ENCODE data around the gene DCP2.

DNA sequence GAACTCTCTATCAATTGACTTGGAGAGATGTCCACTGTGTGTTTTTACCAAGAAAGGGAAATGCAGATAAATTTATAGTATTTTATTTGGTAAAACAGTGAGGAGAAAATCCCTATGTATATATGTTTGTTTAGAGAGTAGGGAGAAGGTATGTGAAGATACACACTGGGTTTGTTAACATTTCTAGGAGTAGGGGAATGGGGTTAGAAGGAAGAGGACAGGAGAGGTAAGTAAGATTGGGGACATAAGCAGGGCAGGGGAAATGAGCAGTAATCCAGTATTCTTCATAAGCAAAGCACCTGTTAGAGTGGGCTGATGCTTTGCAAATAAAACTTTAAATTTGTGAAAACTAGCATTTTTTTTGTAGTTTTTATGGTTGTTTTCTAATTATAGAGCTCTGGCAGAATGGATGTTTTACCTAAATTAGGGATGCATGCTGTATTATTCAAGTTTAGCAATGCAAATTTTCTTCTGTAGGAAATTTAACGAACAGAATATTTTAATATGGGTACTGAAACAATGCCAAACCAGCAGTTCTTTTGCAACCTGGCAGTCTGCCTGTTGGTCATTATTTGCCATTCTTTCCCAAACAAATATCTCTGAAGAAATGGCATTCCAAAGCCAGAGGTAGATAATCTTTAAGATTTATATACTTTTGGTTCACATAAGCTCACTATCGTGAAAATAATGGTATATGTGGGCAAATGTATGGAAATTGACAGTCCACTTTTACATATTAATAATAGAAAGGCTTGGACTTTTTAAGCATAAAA, 19.4 kb upstream of the DCP2 start:
- TF ChIP-seq CTCF (IDR thresholded peaks at IDR 0.05), result no peak
- no peak for TF ChIP-seq POLR2AphosphoS5 (IDR thresholded peaks at IDR 0.05)

Measured in suprapubic skin (tissue), 3 donors.